MM.1S (cell line): ENCODE measurements around the gene PLA2G2D.

Experiments
- DNase-seq: peaks from one replicate; pipeline ENCODE4 v3.0.0-alpha.2; 2015
- H2AFZ ChIP-seq: fragments of 300-600 bp; sonication (generic); 2 replicates; pipeline ENCODE4 v1.6.0; 2016; ENCODE audit warnings: antibody characterized with exemption, low read length
- H3F3A ChIP-seq: fragments of 300-600 bp; sonication (generic); 2 replicates; pipeline ENCODE4 v1.6.1; 2016; ENCODE audit warnings: mild to moderate bottlenecking, antibody characterized with exemption, low read length, moderate library complexity, mixed read lengths; ENCODE audit not compliant: insufficient read depth
- H3K27ac ChIP-seq: fragments of 300-600 bp; sonication (generic); 2 replicates; pipeline ENCODE4 v1.5.1; 2016; ENCODE audit warnings: mild to moderate bottlenecking, low read length
- H3K27me3 ChIP-seq: fragments of 300-600 bp; sonication (generic); replicated peaks from 2 replicates; pipeline ENCODE4 v1.6.0; 2016; ENCODE audit warnings: low read length; ENCODE audit not compliant: insufficient read depth
- H3K36me3 ChIP-seq: fragments of 300-600 bp; sonication (generic); replicated peaks from 2 replicates; pipeline ENCODE4 v1.6.1; 2016; ENCODE audit warnings: mild to moderate bottlenecking, low read length, mixed read lengths; ENCODE audit not compliant: insufficient read depth
- H3K4me1 ChIP-seq: fragments of 300-600 bp; sonication (generic); 2 replicates; pipeline ENCODE4 v1.6.1; 2016; ENCODE audit warnings: low read length, mixed read lengths
- H3K4me2 ChIP-seq: fragments of 300-600 bp; sonication (generic); 2 replicates; pipeline ENCODE4 v1.6.0; 2016; ENCODE audit warnings: low read depth, low read length
- H3K4me3 ChIP-seq: fragments of 300-600 bp; sonication (generic); 2 replicates; pipeline ENCODE4 v1.5.1; 2016; ENCODE audit warnings: low read length, mixed read lengths
- H3K79me2 ChIP-seq: fragments of 300-600 bp; sonication (generic); 2 replicates; pipeline ENCODE4 v1.6.1; 2016; ENCODE audit warnings: mixed run types, low read length, mixed read lengths
- H3K9ac ChIP-seq: fragments of 300-600 bp; sonication (generic); 2 replicates; pipeline ENCODE4 v1.6.1; 2016; ENCODE audit warnings: low read length, mixed read lengths
- H3K9me2 ChIP-seq: fragments of 300-600 bp; sonication (generic); replicated peaks from 2 replicates; pipeline ENCODE4 v1.6.1; 2016; ENCODE audit warnings: mild to moderate bottlenecking, low read length, mixed read lengths; ENCODE audit not compliant: insufficient read depth
- H3K9me3 ChIP-seq: fragments of 300-600 bp; sonication (generic); replicated peaks from 2 replicates; pipeline ENCODE4 v1.6.1; 2016; ENCODE audit warnings: mild to moderate bottlenecking, low read length, mixed read lengths; ENCODE audit not compliant: insufficient read depth
- H4K20me1 ChIP-seq: fragments of 300-600 bp; sonication (generic); 2 replicates; pipeline ENCODE4 v1.6.1; 2016; ENCODE audit warnings: mild to moderate bottlenecking, low read length, moderate library complexity, mixed read lengths; ENCODE audit not compliant: insufficient read depth
- EZH2 ChIP-seq: fragments of 300-600 bp; sonication (generic); optimal IDR thresholded peaks from 2 replicates; pipeline ENCODE3; 2017; ENCODE audit warnings: low read depth, mild to moderate bottlenecking, antibody characterized with exemption, low read length, mixed read lengths
- EZH2phosphoT487 ChIP-seq: fragments of 300-600 bp; sonication (generic); IDR thresholded peaks from 2 replicates; pipeline ENCODE4 v1.6.1; 2018; ENCODE audit warnings: antibody characterized with exemption, low read length
- TF ChIP-seq, protein P1 (sequence below): fragments of 300-600 bp; sonication (generic); IDR thresholded peaks from 2 replicates; pipeline ENCODE4 v1.5.1; 2016; ENCODE audit warnings: antibody characterized with exemption, low read length, mixed read lengths

Gene PLA2G2D

DNA sequence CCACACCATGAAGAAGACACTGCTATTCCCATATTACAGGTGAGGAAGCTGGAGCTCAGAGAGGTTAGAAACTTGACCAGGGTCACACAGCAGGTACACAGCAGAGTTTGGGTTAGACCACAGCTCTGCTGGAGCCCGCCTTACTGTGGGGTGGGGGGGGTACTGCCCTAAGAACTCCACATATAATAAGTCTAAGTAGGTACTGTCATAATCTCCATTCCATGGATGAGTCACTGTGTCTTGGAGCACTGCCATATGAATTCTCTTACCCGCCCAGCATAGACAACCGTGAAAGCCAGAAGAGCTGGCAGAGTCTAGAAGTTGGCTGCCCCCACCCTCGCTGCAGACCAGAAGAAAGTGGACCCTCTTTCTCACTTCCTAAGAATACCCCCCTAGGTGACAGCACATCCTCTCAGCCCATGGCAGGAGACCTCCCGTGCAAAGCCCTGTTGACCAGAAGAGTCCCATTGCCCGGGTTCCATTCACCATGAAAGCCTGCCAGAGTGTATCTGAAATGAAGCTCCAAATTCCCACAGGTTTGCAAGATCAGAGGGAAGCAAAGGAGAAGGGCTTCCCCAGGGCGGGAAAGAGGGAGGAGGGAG is 5.2 kb upstream of the PLA2G2D start:
- no peaks in the 10 kb centered on the region for H3K36me3 ChIP-seq
- no peak overlapping the region for H2AFZ ChIP-seq
- H3K4me2 ChIP-seq, result no peak overlapping the region
- H3K79me2 ChIP-seq, result no peaks in the 10 kb centered on the region
- H3K27ac ChIP-seq, result no peak overlapping the region
- H3K27me3 ChIP-seq, result peaks cover 13% of the 10 kb centered on the region
- no peaks in the 10 kb centered on the region for H4K20me1 ChIP-seq
- no peak for DNase-seq
- H3F3A ChIP-seq, result no peaks in the 10 kb centered on the region
- TF ChIP-seq, protein P1, sequence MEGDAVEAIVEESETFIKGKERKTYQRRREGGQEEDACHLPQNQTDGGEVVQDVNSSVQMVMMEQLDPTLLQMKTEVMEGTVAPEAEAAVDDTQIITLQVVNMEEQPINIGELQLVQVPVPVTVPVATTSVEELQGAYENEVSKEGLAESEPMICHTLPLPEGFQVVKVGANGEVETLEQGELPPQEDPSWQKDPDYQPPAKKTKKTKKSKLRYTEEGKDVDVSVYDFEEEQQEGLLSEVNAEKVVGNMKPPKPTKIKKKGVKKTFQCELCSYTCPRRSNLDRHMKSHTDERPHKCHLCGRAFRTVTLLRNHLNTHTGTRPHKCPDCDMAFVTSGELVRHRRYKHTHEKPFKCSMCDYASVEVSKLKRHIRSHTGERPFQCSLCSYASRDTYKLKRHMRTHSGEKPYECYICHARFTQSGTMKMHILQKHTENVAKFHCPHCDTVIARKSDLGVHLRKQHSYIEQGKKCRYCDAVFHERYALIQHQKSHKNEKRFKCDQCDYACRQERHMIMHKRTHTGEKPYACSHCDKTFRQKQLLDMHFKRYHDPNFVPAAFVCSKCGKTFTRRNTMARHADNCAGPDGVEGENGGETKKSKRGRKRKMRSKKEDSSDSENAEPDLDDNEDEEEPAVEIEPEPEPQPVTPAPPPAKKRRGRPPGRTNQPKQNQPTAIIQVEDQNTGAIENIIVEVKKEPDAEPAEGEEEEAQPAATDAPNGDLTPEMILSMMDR, result no peak
- TF ChIP-seq EZH2 (no peak), EZH2phosphoT487 (no peak)
- H3K4me1 ChIP-seq, result 0 out of 2 replicates have a peak, but pooled peaks cover 7% of the 10 kb centered on the region
- H3K9me3 ChIP-seq, result no peaks in the 10 kb centered on the region
- H3K9ac ChIP-seq, result no peak overlapping the region
- H3K4me3 ChIP-seq, result no peak overlapping the region
- no peaks in the 10 kb centered on the region for H3K9me2 ChIP-seq

DNA sequence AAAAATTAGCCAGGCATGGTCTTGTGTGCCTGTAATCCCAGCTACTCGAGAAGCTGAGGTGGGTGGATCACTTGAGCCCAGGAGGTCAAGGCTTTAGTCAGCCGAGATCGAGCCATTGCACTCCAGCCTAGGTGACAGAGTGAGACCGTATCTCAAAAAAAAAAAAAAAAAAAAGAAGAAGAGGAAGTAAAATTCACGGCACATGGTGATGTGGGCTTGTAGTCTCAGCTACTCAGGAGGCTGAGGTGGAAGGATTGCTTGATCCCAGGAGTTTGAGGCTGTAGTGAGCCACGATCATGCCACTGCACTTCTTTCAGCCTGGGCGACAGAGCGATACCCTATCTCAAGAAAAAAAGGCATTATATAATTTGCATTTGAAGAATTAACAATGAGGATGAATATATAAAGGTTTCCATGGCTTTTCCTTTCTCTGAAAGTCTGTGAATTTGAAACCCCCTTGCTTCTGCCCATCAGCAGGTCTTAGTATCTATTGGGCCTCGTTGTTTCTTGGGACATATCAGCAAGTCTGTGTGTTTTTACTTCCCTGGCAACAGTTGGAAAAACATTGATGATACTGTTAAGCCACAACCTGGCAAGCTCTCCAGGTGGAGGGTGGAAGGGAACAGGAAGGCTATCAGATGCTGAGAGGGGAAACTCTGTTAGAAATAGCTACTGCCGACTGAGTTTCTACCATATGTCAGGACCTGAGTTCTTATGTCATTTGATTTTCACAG is 4.6 kb upstream of the PLA2G2D start:
- Histone ChIP-seq H3K9me2 (no peaks in the 10 kb centered on the region), H3K36me3 (no peaks in the 10 kb centered on the region), H4K20me1 (no peaks in the 10 kb centered on the region), H3K4me1 (0 out of 2 replicates have a peak, but pooled peaks cover 7% of the 10 kb centered on the region), H3K27me3 (peaks cover 13% of the 10 kb centered on the region), H3K4me3 (no peak overlapping the region), H3K9me3 (no peaks in the 10 kb centered on the region), H3K4me2 (no peak overlapping the region), H3K79me2 (no peaks in the 10 kb centered on the region), H3F3A (no peaks in the 10 kb centered on the region), H2AFZ (no peak overlapping the region), H3K27ac (no peak overlapping the region), H3K9ac (no peak overlapping the region)
- no peak for DNase-seq
- no peak for TF ChIP-seq EZH2phosphoT487
- TF ChIP-seq EZH2, result no peak
- TF ChIP-seq, protein P1, result no peak

DNA sequence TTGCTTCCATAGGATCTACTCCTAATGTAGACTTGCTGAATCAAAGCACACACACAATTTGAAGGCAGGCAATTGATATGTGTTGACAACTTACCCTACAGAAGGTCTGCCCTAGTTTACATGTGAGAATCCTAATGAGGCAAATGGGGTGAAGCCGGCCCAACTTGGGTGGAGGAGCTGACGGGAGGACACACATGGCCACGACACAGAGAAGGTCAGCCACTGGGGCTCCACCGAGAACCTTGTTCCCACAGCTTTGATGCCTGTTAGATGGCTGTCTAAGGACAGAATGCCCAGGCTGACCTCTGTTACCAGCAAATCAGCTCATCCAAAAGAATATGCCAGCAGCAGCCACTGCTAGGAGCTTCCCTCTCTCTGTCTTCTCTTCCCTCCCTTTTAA is 1.5 kb upstream of the PLA2G2D start:
- Histone ChIP-seq H3K4me1 (0 out of 2 replicates have a peak, but pooled peaks cover under 1% of the 10 kb centered on the region), H3K9me3 (no peaks in the 10 kb centered on the region), H3K27ac (no peak overlapping the region), H3K36me3 (no peaks in the 10 kb centered on the region), H3K27me3 (peaks cover 13% of the 10 kb centered on the region), H2AFZ (no peak overlapping the region), H3F3A (no peaks in the 10 kb centered on the region), H3K79me2 (no peaks in the 10 kb centered on the region), H4K20me1 (no peaks in the 10 kb centered on the region), H3K9ac (no peak overlapping the region), H3K4me2 (no peak overlapping the region), H3K9me2 (no peaks in the 10 kb centered on the region), H3K4me3 (no peak overlapping the region)
- TF ChIP-seq EZH2, result no peak
- no peak for TF ChIP-seq EZH2phosphoT487
- TF ChIP-seq, protein P1, result no peak
- DNase-seq, result no peak
